Left lobe of liver (tissue), 2 donors: ENCODE measurements around the gene MGME1. TPM values are rescaled to one million over a fixed set of nuclear protein-coding genes. Genes with fewer than 3 reads are reported as not detected.
"Not testable (repeated sequence)": the region's sequence is repeated elsewhere in the genome, so short reads cannot be mapped to it uniquely, and the experiment has no call there.

Source experiments
- ATAC-seq: fragments of 200-7000 bp; cut with Tn5 transposase; one replicate; pipeline ENCODE4 v1.9.1; 2020; ENCODE audit warnings: mild to moderate bottlenecking, moderate library complexity
- DNase-seq: peaks from one replicate; pipeline ENCODE4 v3.0.0-alpha.2; 2020; ENCODE audit warnings: low spot score
- total RNA-seq: library from RNA; stranded (reverse); gene quantifications from one replicate; pipeline ENCODE4 v1.2.1, GENCODE V29; 2021
- donor health status: DM: no; HTN: no; CAD: no; lungs with moderate emphysema.
- donor health status: DM: no; HTN: yes; CAD: no.

The MGME1 gene
- total RNA-seq, 1 donor from 2014 or later = 5.7 TPM

DNA sequence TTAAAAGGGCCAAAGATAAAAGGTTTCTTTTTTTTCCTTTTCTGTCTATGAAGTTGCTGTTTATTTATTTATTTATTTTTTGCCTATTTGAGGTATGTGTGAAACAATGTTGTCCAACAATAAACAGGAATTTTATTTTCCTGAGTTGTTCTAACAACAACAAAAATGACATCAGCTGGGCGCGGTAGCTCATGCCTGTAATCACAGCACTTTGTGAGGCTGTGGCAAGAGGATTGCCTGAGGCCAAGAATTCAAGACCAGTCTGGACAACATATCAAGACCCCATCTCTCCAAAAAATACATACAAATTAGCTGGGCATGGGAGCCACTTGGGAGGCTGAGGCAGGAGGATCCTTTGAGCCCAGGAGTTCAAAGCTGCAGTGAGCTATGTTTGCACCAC is 44.1 kb downstream of the MGME1 start:
- no peak for DNase-seq
- ATAC-seq = no peak

DNA sequence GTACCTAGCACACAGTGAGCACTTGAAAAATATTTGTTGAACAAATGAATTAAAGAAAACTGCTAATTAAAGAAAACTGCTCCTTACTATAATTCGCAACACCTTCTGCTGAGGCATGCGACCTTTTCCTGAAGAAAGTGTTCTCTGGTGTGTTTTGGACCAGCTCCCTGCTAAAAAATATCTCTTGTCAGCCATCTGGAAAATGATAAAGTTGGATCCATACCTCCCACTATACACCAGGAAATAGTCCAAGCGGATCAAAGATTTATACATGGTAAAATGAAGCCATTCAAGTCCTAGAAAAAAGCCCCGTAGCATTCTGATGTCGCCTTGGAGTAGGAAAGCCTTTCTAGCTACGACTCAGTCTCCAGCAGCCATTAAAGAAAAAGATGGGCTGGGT is 45.6 kb downstream of the MGME1 start:
- no peak for DNase-seq
- no peak for ATAC-seq

DNA sequence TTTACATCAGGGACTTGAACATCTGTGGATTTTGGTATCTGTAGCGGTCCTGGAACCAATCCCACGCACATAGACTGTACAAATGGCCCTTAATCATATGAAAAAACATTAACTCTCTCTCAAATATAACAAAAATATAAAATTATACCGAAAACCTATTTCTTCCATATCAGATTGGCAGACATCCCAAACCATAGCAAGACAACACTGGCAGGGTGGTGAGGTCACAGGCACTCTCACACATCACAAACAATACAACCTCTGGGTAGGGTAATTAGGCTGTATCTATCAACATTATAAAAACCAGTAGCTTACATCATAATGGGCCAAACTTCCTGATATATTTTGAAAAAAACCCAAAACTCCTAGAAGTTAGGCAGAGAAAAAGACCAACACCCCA is 48.0 kb downstream of the MGME1 start:
- ATAC-seq (no peak), DNase-seq (no peak)

GRCh38 chr20:18018100-18018499 is 49.3 kb downstream of the MGME1 start:
- no peak for DNase-seq

DNA sequence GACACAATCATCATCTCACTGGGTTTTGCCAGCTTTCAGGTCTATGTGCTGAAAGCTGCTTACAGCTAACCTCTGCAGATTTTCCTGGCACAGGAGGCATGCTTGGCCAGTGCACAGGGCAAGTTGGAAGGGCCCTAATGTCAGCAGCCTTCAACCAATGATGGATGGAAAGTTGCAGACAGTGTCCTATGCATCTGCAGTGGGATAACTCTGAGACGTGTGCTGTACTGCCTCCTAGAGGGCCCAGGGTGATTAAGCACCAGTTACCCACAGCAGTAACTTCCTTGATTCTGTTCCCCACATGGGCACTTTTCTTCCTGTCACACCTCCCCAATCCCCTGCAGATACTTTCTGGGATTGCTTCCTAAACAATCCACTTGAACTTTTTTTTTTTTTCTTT is 50.2 kb downstream of the MGME1 start:
- DNase-seq = no peak
- peak; percentile 85 for ATAC-seq

More at GRCh38 chr20:18018100-18018499, 49.3 kb downstream of the MGME1 start:
- no peak for ATAC-seq

DNA sequence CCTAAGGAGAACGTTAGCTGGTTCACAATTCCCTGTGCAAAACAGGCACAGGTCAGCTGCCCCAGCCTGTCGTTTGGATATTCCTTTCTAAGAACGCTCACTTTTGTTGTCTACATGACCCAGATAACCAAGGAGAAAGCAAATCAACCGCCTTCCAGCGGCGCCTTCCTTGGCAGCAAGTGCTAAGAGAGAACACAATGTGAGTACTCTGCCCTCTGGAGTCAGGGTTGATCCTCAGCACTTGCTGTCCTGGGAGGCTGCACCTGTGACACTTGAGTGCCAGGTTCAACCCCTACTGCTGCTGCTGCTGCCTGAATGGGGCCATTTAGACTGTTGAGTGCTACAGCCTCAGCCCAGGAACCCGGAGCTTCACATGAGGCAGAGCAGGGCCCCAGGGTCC is 52.1 kb downstream of the MGME1 start:
- DNase-seq = no peak
- peak; percentile 58 for ATAC-seq

- DNase-seq = no peak
Measured at GRCh38 chr20:18024606-18025127, 55.8 kb downstream of the MGME1 start.

GRCh38 chr20:18027011-18027410 is 58.2 kb downstream of the MGME1 start:
- ATAC-seq, DNase-seq: not testable (repeated sequence)

More at GRCh38 chr20:18024606-18025127, 55.8 kb downstream of the MGME1 start:
- ATAC-seq = no peak

- ATAC-seq = no peak
- no peak for DNase-seq
Measured at GRCh38 chr20:18030020-18030419, 61.2 kb downstream of the MGME1 start.

- no peak for DNase-seq
- no peak for ATAC-seq
Measured at GRCh38 chr20:18031050-18031449, 62.2 kb downstream of the MGME1 start.

DNA sequence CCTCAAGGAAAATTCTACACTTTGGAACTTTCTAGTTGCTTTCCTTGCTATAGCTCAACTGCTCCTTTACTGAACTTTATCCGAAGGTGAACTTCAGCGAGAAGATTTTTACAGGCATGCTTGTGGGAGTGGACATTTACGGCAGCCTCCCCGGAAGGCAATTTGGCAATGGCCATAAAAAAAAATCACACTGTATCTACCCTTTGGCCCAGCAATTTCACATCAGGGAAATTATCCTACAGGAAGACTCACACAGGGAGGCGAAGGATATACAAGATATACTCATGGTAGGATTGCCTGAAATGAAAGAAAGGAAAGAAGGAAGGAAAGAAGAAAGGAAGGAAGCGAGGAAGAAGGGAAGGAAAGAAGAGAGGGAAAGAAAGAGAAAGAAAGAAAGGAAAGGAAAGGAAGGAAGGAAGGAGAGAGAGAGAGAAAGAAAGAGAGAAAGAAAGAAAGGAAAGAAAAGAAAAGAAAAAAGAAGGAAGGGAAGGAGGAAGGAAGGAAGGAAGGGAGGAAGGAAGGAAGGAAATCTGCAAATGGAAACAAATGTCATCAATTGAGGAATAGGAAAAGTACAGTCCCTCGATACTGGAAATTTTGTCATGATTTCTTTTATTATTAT is 63.2 kb downstream of the MGME1 start:
- DNase-seq = no peak
- no peak for ATAC-seq

DNA sequence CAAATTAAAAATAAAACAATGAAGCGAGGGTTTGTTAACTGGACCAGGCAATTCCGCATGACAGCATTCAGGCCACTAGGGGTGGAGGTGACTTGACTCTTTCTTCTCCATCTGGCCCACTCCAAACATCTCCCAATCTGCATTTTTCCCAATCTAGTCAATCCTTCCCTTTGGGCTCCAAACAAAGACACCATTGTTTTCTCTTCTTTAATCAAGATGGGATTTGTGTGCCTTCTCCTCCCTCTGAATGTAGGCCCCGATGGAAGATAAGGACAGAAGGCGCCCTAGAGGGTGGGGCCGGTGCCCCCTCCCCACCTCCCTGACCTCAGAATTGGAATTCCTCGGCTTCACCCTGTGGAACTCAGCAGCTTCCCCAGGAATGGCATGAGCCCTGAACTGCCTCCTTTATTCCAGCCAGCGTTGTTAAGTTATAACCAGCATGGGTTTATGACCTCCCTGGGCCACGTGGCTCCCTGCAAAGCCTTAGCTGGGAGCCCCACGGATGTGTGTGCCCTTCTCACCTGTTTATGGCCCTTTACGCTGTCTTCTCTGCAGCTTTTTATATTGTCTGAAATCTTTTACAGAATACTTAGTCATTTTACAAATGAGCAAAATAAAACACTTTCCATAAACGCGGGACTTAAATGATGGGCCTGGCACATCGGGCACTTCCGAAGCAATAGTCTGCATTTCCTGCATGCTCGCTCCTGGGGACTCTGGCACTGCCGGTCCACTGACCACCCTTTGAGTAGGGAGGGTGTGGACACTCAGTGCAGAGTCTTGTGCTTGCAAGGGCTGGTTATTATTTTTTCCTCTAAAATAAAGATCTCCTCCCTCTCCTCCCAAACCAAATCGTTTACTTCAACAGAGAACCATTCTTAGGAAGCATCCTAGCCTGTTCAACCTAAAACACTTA is 64.4 kb downstream of the MGME1 start:
- DNase-seq (no peak), ATAC-seq (no peak)

- ATAC-seq = no peak
- DNase-seq = no peak
Measured at GRCh38 chr20:18034039-18034438, 65.2 kb downstream of the MGME1 start.

- no peak for DNase-seq
- no peak for ATAC-seq
Measured at GRCh38 chr20:18039063-18039462, 70.2 kb downstream of the MGME1 start.

Other genes with a start within 250 kb of the MGME1 start
- gene SNX5, start 224 bp upstream of the MGME1 start, total RNA-seq = 29.2 TPM
- 0.18 TPM for gene OVOL2, start 88.9 kb downstream of the MGME1 start, total RNA-seq
- gene KAT14, start 168.8 kb downstream of the MGME1 start, total RNA-seq = 8.3 TPM
- gene PET117, start 168.8 kb downstream of the MGME1 start, total RNA-seq = 6.3 TPM